PC-3 (cell line): ENCODE data around the gene CLNK. TPM values are rescaled to one million over a fixed set of nuclear protein-coding genes. Genes with fewer than 3 reads are reported as not detected.

Experiments used
- ATAC-seq: fragments of 200-7000 bp; cut with Tn5 transposase; 2 replicates; pipeline ENCODE4 v1.9.1; 2020; ENCODE audit warnings: mild to moderate bottlenecking, moderate library complexity
- BruUV-seq: library from RNA; stranded (reverse); fragments of 400-500 nt; replicated peaks from 2 replicates; lab custom pipeline; 2021; lab: Mats Ljungman, UMichigan
- CTCF ChIA-PET: fragments of 300-600 bp; sonication (Branson Sonifier 250); formaldehyde crosslinking; loops from one replicate; lab custom pipeline; 2022; ENCODE audit warnings: antibody characterized with exemption; lab: Charles Lee
- POLR2A ChIA-PET: fragments of 300-600 bp; sonication (Branson Sonifier 250); formaldehyde crosslinking; loops from one replicate; lab custom pipeline; 2022; ENCODE audit warnings: antibody characterized with exemption; ENCODE audit not compliant: unreplicated experiment; lab: Charles Lee
- DNase-seq: peaks from one replicate; pipeline ENCODE4 v3.0.0-alpha.2; 2015
- H2AFZ ChIP-seq: fragments of 300-600 bp; sonication (generic); 2 replicates; pipeline ENCODE4 v1.6.0; 2016; ENCODE audit warnings: antibody characterized with exemption, low read length
- H3F3A ChIP-seq: fragments of 300-600 bp; sonication (generic); one replicate; pipeline ENCODE4 v1.6.0; 2017; ENCODE audit warnings: antibody characterized with exemption, low read length, control low read depth, mild to moderate bottlenecking; ENCODE audit not compliant: unreplicated experiment
- H3K27ac ChIP-seq: fragments of 300-600 bp; sonication (generic); 2 replicates; pipeline ENCODE4 v1.5.1; 2016; ENCODE audit warnings: mild to moderate bottlenecking, low read length
- H3K27me3 ChIP-seq: fragments of 300-600 bp; sonication (generic); 2 replicates; pipeline ENCODE4 v1.6.1; 2016; ENCODE audit warnings: low read length, mixed read lengths
- H3K36me3 ChIP-seq: fragments of 300-600 bp; sonication (generic); 2 replicates; pipeline ENCODE4 v1.6.1; 2016; ENCODE audit warnings: low read depth, mixed run types, low read length, mixed read lengths
- H3K4me1 ChIP-seq: fragments of 300-600 bp; sonication (generic); 2 replicates; pipeline ENCODE4 v1.5.1; 2016; ENCODE audit warnings: low read length; ENCODE audit not compliant: insufficient read depth
- H3K4me2 ChIP-seq: fragments of 300-600 bp; sonication (generic); 2 replicates; pipeline ENCODE4 v1.6.0; 2016; ENCODE audit warnings: low read length
- H3K4me3 ChIP-seq: fragments of 300-600 bp; sonication (generic); 2 replicates; pipeline ENCODE4 v1.5.1; 2016; ENCODE audit warnings: mild to moderate bottlenecking, low read length, mixed read lengths
- H3K79me2 ChIP-seq: fragments of 300-600 bp; sonication (generic); 2 replicates; pipeline ENCODE4 v1.6.1; 2017; ENCODE audit warnings: low read length, mixed read lengths
- H3K9ac ChIP-seq: fragments of 300-600 bp; sonication (generic); 2 replicates; pipeline ENCODE4 v1.6.0; 2016; ENCODE audit warnings: mild to moderate bottlenecking, low read length
- H3K9me2 ChIP-seq: fragments of 300-600 bp; sonication (generic); replicated peaks from 2 replicates; pipeline ENCODE4 v1.6.1; 2016; ENCODE audit warnings: mixed run types, low read length, mixed read lengths
- H3K9me3 ChIP-seq: fragments of 300-600 bp; sonication (generic); 2 replicates; pipeline ENCODE4 v1.6.1; 2016; ENCODE audit warnings: low read length, mixed read lengths
- H4K20me1 ChIP-seq: fragments of 300-600 bp; sonication (generic); 2 replicates; pipeline ENCODE4 v1.6.1; 2016; ENCODE audit warnings: low read length, mixed read lengths
- EZH2 ChIP-seq: fragments of 300-600 bp; sonication (generic); IDR thresholded peaks from one replicate; pipeline ENCODE4 v1.6.1; 2017; ENCODE audit warnings: antibody characterized with exemption, mild to moderate bottlenecking, low read length; ENCODE audit not compliant: unreplicated experiment
- EZH2phosphoT487 ChIP-seq: fragments of 300-600 bp; sonication (generic); IDR thresholded peaks from 2 replicates; pipeline ENCODE4 v1.6.1; 2018; ENCODE audit warnings: mild to moderate bottlenecking, antibody characterized with exemption, low read length, borderline replicate concordance
- intact Hi-C: fragments of 100-400 bp; cut with micrococcal nuclease; formaldehyde crosslinking; loops from 2 replicates; pipeline ENCODE4 v1.9.0; 2023
- total RNA-seq: library from RNA; depleted of rRNA; stranded (reverse); fragments of >200 nt; gene quantifications from 2 replicates; pipeline ENCODE4 v1.2.3, GENCODE V29; 2014
- TF ChIP-seq, protein P1 (sequence below): fragments of 300-600 bp; sonication (generic); conservative IDR thresholded peaks from 2 replicates; pipeline ENCODE4 v1.5.1; 2017; ENCODE audit warnings: antibody characterized with exemption, low read depth, mild to moderate bottlenecking, low read length

Gene CLNK
- total RNA-seq, 1 experiment from 2014 or later, result not detected

DNA sequence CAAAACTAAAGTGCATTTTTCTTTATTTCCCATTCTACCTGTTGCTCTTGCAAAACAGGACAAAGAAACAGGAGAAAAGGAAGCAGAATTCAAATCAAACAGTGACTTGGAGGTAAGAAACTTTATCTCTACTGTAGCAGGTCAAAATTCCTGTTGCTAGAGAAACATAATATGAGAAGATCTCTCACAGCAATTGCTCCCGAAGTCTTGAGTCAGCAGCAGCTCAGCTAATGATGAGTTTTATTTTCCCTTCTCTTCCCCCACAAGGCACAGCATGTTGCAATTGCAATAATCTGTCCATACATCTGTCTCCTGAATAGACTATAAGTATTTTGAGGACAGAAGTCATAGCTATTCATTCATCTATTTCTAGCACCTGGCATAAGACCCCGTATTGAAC, 112.7 kb downstream of the CLNK start:
- intact Hi-C loops, result no loop called here
- H3K4me1 ChIP-seq, result no peaks in the 10 kb centered on the region
- no peak for TF ChIP-seq EZH2
- no peak overlapping the region for H2AFZ ChIP-seq
- H3K9ac ChIP-seq, result no peak overlapping the region
- H3K27me3 ChIP-seq, result no peaks in the 10 kb centered on the region
- H3K4me3 ChIP-seq, result no peak overlapping the region
- no peaks in the 10 kb centered on the region for H3K9me2 ChIP-seq
- ChIA-PET POLR2A (no interaction called here), CTCF (interaction anchor here (0.7 kb wide), 1 partner anchor 345 kb away, joined by 3 read pairs; no protein-coding TSS in a partner anchor)
- no peaks in the 10 kb centered on the region for H3K79me2 ChIP-seq
- H3K9me3 ChIP-seq, result no peaks in the 10 kb centered on the region
- no peaks in the 10 kb centered on the region for H4K20me1 ChIP-seq
- H3F3A ChIP-seq, result no peaks in the 10 kb centered on the region
- ATAC-seq, result no peak
- H3K27ac ChIP-seq, result no peak overlapping the region
- no peak for DNase-seq
- no peak overlapping the region for H3K4me2 ChIP-seq
- BruUV-seq, result no TSS peak
- H3K36me3 ChIP-seq, result no peaks in the 10 kb centered on the region

DNA sequence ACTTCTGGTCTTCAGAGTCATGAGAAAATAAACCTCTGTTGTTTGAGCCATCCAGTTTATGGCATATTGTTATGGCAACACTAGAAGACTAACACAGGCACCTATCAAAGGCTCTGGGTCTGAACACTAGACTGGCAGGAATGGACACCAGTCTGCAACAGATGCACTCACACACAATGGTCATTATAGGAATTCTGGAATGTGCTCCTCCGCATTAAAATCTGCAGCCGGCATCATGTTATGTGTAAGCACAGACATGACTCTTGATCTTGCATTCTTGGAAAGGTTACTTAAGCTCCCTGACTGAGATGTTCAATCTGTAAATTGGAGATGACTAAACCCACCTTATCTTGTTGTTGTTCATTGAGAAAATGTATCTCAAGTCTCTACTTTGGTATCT, 115.1 kb downstream of the CLNK start:
- Histone ChIP-seq H2AFZ (no peak overlapping the region), H3K36me3 (no peaks in the 10 kb centered on the region), H3K4me3 (no peak overlapping the region), H3K9me2 (no peaks in the 10 kb centered on the region), H3F3A (no peaks in the 10 kb centered on the region), H3K4me2 (no peak overlapping the region), H3K27ac (no peak overlapping the region), H3K79me2 (no peaks in the 10 kb centered on the region), H4K20me1 (no peaks in the 10 kb centered on the region), H3K4me1 (no peaks in the 10 kb centered on the region), H3K27me3 (no peaks in the 10 kb centered on the region), H3K9ac (no peak overlapping the region), H3K9me3 (no peaks in the 10 kb centered on the region)
- no peak for TF ChIP-seq EZH2
- TF ChIP-seq, protein P1, sequence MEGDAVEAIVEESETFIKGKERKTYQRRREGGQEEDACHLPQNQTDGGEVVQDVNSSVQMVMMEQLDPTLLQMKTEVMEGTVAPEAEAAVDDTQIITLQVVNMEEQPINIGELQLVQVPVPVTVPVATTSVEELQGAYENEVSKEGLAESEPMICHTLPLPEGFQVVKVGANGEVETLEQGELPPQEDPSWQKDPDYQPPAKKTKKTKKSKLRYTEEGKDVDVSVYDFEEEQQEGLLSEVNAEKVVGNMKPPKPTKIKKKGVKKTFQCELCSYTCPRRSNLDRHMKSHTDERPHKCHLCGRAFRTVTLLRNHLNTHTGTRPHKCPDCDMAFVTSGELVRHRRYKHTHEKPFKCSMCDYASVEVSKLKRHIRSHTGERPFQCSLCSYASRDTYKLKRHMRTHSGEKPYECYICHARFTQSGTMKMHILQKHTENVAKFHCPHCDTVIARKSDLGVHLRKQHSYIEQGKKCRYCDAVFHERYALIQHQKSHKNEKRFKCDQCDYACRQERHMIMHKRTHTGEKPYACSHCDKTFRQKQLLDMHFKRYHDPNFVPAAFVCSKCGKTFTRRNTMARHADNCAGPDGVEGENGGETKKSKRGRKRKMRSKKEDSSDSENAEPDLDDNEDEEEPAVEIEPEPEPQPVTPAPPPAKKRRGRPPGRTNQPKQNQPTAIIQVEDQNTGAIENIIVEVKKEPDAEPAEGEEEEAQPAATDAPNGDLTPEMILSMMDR, result no peak
- TF ChIP-seq EZH2phosphoT487, result no peak
- POLR2A ChIA-PET, result no interaction called here
- BruUV-seq, result no TSS peak
- intact Hi-C loops, result no loop called here
- DNase-seq (no peak), ATAC-seq (no peak)
- CTCF ChIA-PET, result no interaction called here

DNA sequence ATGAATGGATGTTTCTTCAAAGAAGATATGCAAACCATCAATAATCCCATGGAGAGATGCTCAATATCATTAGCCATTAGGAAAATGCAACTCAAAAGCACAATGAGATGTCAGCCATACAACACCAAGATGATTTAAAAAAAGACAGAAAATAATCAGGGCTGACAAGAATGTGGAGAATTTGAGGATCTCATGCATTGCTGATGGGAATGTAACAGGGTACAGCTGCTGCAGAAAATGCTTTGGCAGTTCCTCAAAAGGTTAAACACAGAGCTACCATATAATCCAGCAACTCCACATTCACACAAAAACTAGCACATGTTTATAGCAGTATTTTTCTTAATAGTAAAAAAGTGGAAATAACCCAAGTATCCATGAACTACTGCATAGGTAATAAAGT, 116.8 kb downstream of the CLNK start:
- no peak overlapping the region for H3K4me2 ChIP-seq
- DNase-seq (no peak), ATAC-seq (no peak)
- H3K9me2 ChIP-seq, result no peaks in the 10 kb centered on the region
- H3K79me2 ChIP-seq, result no peaks in the 10 kb centered on the region
- intact Hi-C loops, result no loop called here
- H2AFZ ChIP-seq, result no peak overlapping the region
- BruUV-seq, result no TSS peak
- no peaks in the 10 kb centered on the region for H3K9me3 ChIP-seq
- H3K9ac ChIP-seq, result no peak overlapping the region
- no peak overlapping the region for H3K4me3 ChIP-seq
- POLR2A ChIA-PET, result no interaction called here
- H3F3A ChIP-seq, result no peaks in the 10 kb centered on the region
- no peak overlapping the region for H3K27ac ChIP-seq
- H3K4me1 ChIP-seq, result no peaks in the 10 kb centered on the region
- H3K27me3 ChIP-seq, result no peaks in the 10 kb centered on the region
- CTCF ChIA-PET, result interaction anchor here (0.6 kb wide), 1 partner anchor 552 kb away, joined by 4 read pairs; no protein-coding TSS in a partner anchor
- no peaks in the 10 kb centered on the region for H4K20me1 ChIP-seq
- TF ChIP-seq, protein P1, result no peak
- TF ChIP-seq EZH2 (no peak), EZH2phosphoT487 (no peak)
- no peaks in the 10 kb centered on the region for H3K36me3 ChIP-seq
